SJCRH30 (cell line): Measurements from ENCODE around the gene NRTN. TPM values are rescaled to one million over a fixed set of nuclear protein-coding genes. Genes with fewer than 3 reads are reported as not detected.
A peak's percentile ranks its signal among the peaks of the same experiment; 100 is the strongest.

Source experiments
- DNase-seq, 2 experiments: peaks; one replicate each; pipeline ENCODE4 v3.0.0-alpha.2; 2015 to 2020
- H3K27ac ChIP-seq: fragments of 250-450 bp; sonication (Bioruptor Pico); 2 replicates; pipeline ENCODE4 v1.5.1; 2020; ENCODE audit warnings: mild to moderate bottlenecking, moderate library complexity
- H3K27me3 ChIP-seq: fragments of 250-450 bp; sonication (Bioruptor Pico); 2 replicates; pipeline ENCODE4 v1.5.1; 2020; ENCODE audit warnings: mild to moderate bottlenecking, moderate library complexity
- H3K36me3 ChIP-seq: fragments of 250-450 bp; sonication (Bioruptor Pico); 2 replicates; pipeline ENCODE4 v1.5.1; 2020; ENCODE audit warnings: mild to moderate bottlenecking, moderate library complexity
- H3K4me1 ChIP-seq: fragments of 250-450 bp; sonication (Bioruptor Pico); 2 replicates; pipeline ENCODE4 v1.5.1; 2020; ENCODE audit warnings: mild to moderate bottlenecking, moderate library complexity
- H3K4me3 ChIP-seq: fragments of 250-450 bp; sonication (Bioruptor Pico); 2 replicates; pipeline ENCODE4 v1.5.1; 2020; ENCODE audit warnings: mild to moderate bottlenecking, moderate library complexity
- H3K9me3 ChIP-seq: fragments of 250-450 bp; sonication (Bioruptor Pico); replicated peaks from 2 replicates; pipeline ENCODE4 v1.5.1; 2020; ENCODE audit warnings: mild to moderate bottlenecking, moderate library complexity
- total RNA-seq: library from RNA; depleted of rRNA; stranded (reverse); fragments of >200 nt; shearing (Covaris generic); gene quantifications from 2 replicates; pipeline ENCODE4 v1.2.3, GENCODE V29; 2014

The NRTN gene
- total RNA-seq, 1 experiment from 2014 or later = 21.5 TPM

GRCh38 chr19:5801796-5802619 is 2.9 kb upstream of the NRTN start:
- Histone ChIP-seq H3K27ac (no peak overlapping the region), H3K4me1 (peaks cover 40% of the 10 kb centered on the region), H3K4me3 (no peak overlapping the region), H3K9me3 (no peaks in the 10 kb centered on the region), H3K36me3 (no peaks in the 10 kb centered on the region), H3K27me3 (no peaks in the 10 kb centered on the region)
- DNase-seq = peak; percentile 83 to 86

- peak overlapping the region; percentile 21; the same call in 1 of the 2 replicates for H3K4me3 ChIP-seq
- H3K27ac ChIP-seq = no peak overlapping the region
- H3K27me3 ChIP-seq = no peaks in the 10 kb centered on the region
- no peaks in the 10 kb centered on the region for H3K9me3 ChIP-seq
- no peaks in the 10 kb centered on the region for H3K36me3 ChIP-seq
- H3K4me1 ChIP-seq = peaks cover 40% of the 10 kb centered on the region
- no peak for DNase-seq
Measured at GRCh38 chr19:5803441-5803751, 1.5 kb upstream of the NRTN start.

- peak; percentile 95 to 97 for DNase-seq
Measured at GRCh38 chr19:5803752-5804515, 933 bp upstream of the NRTN start.

GRCh38 chr19:5805462-5806132 is 730 bp downstream of the NRTN start:
- Histone ChIP-seq H3K36me3 (no peaks in the 10 kb centered on the region), H3K4me3 (peak overlapping the region; percentile 61), H3K4me1 (peaks cover 20% of the 10 kb centered on the region), H3K9me3 (no peaks in the 10 kb centered on the region), H3K27me3 (no peaks in the 10 kb centered on the region), H3K27ac (peak overlapping the region; percentile 5; the same call in 1 of the 2 replicates)
- DNase-seq = peak; percentile 88 to 90

More at GRCh38 chr19:5803752-5804515, 933 bp upstream of the NRTN start:
- Histone ChIP-seq H3K4me1 (peaks cover 36% of the 10 kb centered on the region), H3K4me3 (peak overlapping the region; percentile 48), H3K9me3 (no peaks in the 10 kb centered on the region), H3K27me3 (no peaks in the 10 kb centered on the region), H3K27ac (peak overlapping the region; percentile 4; the same call in 1 of the 2 replicates), H3K36me3 (no peaks in the 10 kb centered on the region)

GRCh38 chr19:5806133-5806489 is 1.2 kb downstream of the NRTN start:
- no peak for DNase-seq
- H3K36me3 ChIP-seq = no peaks in the 10 kb centered on the region
- H3K9me3 ChIP-seq = no peaks in the 10 kb centered on the region
- H3K4me1 ChIP-seq = peaks cover 15% of the 10 kb centered on the region
- H3K4me3 ChIP-seq = peak overlapping the region; percentile 61
- H3K27ac ChIP-seq = peak overlapping the region; percentile 5; the same call in 1 of the 2 replicates
- no peaks in the 10 kb centered on the region for H3K27me3 ChIP-seq

- H3K27ac ChIP-seq = no peak overlapping the region
- no peaks in the 10 kb centered on the region for H3K9me3 ChIP-seq
- H3K4me1 ChIP-seq = peaks cover 14% of the 10 kb centered on the region
- DNase-seq = no peak
- H3K36me3 ChIP-seq = no peaks in the 10 kb centered on the region
- H3K27me3 ChIP-seq = no peaks in the 10 kb centered on the region
- H3K4me3 ChIP-seq = no peak overlapping the region
Measured at GRCh38 chr19:5806905-5807304, 2.0 kb downstream of the NRTN start.

GRCh38 chr19:5808120-5808816 is 3.4 kb downstream of the NRTN start:
- Histone ChIP-seq H3K36me3 (no peaks in the 10 kb centered on the region), H3K27ac (no peak overlapping the region), H3K4me1 (peaks cover 14% of the 10 kb centered on the region), H3K4me3 (no peak overlapping the region), H3K27me3 (no peaks in the 10 kb centered on the region), H3K9me3 (no peaks in the 10 kb centered on the region)
- DNase-seq = no peak

- H3K27me3 ChIP-seq = no peaks in the 10 kb centered on the region
- H3K4me1 ChIP-seq = peaks cover 10% of the 10 kb centered on the region
- H3K36me3 ChIP-seq = no peaks in the 10 kb centered on the region
- H3K4me3 ChIP-seq = no peak overlapping the region
- no peaks in the 10 kb centered on the region for H3K9me3 ChIP-seq
- no peak overlapping the region for H3K27ac ChIP-seq
- DNase-seq = no peak
Measured at GRCh38 chr19:5809053-5809452, 4.2 kb downstream of the NRTN start.

- H3K9me3 ChIP-seq = no peaks in the 10 kb centered on the region
- H3K27ac ChIP-seq = no peak overlapping the region
- no peaks in the 10 kb centered on the region for H3K36me3 ChIP-seq
- H3K4me1 ChIP-seq = peaks cover 7% of the 10 kb centered on the region
- no peak overlapping the region for H3K4me3 ChIP-seq
- no peak for DNase-seq
- H3K27me3 ChIP-seq = no peaks in the 10 kb centered on the region
Measured at GRCh38 chr19:5809469-5809868, 4.6 kb downstream of the NRTN start.

- H3K27ac ChIP-seq = no peak overlapping the region
- no peak for DNase-seq
- no peaks in the 10 kb centered on the region for H3K36me3 ChIP-seq
- H3K27me3 ChIP-seq = no peaks in the 10 kb centered on the region
- no peaks in the 10 kb centered on the region for H3K9me3 ChIP-seq
- H3K4me3 ChIP-seq = no peak overlapping the region
- H3K4me1 ChIP-seq = peaks cover 5% of the 10 kb centered on the region; the same call in 1 of the 2 replicates
Measured at GRCh38 chr19:5811117-5811516, 6.2 kb downstream of the NRTN start.

- Histone ChIP-seq H3K36me3 (no peaks in the 10 kb centered on the region), H3K4me1 (no peaks in the 10 kb centered on the region), H3K9me3 (no peaks in the 10 kb centered on the region), H3K27me3 (no peaks in the 10 kb centered on the region), H3K4me3 (no peak overlapping the region), H3K27ac (no peak overlapping the region)
- no peak for DNase-seq
Measured at GRCh38 chr19:5814123-5814851, 9.4 kb downstream of the NRTN start.

GRCh38 chr19:5814852-5815246 is 10.0 kb downstream of the NRTN start:
- no peaks in the 10 kb centered on the region for H3K9me3 ChIP-seq
- no peak overlapping the region for H3K27ac ChIP-seq
- H3K4me3 ChIP-seq = no peak overlapping the region
- H3K4me1 ChIP-seq = no peaks in the 10 kb centered on the region
- no peak for DNase-seq
- H3K36me3 ChIP-seq = no peaks in the 10 kb centered on the region
- H3K27me3 ChIP-seq = no peaks in the 10 kb centered on the region

- Histone ChIP-seq H3K27ac (no peak overlapping the region), H3K36me3 (no peaks in the 10 kb centered on the region), H3K4me3 (no peak overlapping the region), H3K9me3 (no peaks in the 10 kb centered on the region), H3K4me1 (no peaks in the 10 kb centered on the region), H3K27me3 (no peaks in the 10 kb centered on the region)
- DNase-seq = no peak
Measured at GRCh38 chr19:5817218-5817617, 12.4 kb downstream of the NRTN start.

- no peak overlapping the region for H3K27ac ChIP-seq
- H3K36me3 ChIP-seq = no peaks in the 10 kb centered on the region
- no peaks in the 10 kb centered on the region for H3K4me1 ChIP-seq
- H3K27me3 ChIP-seq = no peaks in the 10 kb centered on the region
- H3K9me3 ChIP-seq = no peaks in the 10 kb centered on the region
- H3K4me3 ChIP-seq = no peak overlapping the region
- no peak for DNase-seq
Measured at GRCh38 chr19:5818594-5818993, 13.7 kb downstream of the NRTN start.
